Measurements from ENCODE around the gene CLDN10.

The CLDN10 gene

DNA sequence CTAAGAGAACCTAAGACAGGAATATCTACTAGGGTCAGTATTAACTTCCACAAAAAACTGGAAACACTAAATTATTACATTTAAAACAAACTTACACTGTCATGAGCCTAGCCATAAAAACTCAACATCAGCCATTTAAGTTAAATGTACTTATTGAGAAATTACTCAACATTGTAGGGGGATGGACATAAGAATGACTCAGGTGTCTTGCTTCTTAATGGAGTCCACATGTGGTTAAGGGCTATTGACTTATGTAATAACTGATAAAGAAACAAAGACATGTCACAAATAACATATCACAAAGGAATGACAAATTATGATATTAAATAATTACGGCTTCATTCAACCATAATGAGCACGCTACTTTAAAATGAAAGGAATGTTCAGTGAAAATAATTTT lies 36.2 kb downstream of the CLDN10 start:
- TF ChIP-seq CTCF (IDR thresholded peaks at IDR 0.05; ENCODE audit: unreplicated experiment in 3 of 3) = no peak
- Mint-ChIP-seq H3K27ac (no peak overlapping the region), H3K4me3 (no peak overlapping the region), H3K27me3 (ENCODE audit: low read depth) (no peaks in the 10 kb centered on the region), H3K9me3 (no peaks in the 10 kb centered on the region), H3K36me3 (ENCODE audit: low read depth) (peaks cover 78% of the 10 kb centered on the region), H3K4me1 (no peaks in the 10 kb centered on the region)

DNA sequence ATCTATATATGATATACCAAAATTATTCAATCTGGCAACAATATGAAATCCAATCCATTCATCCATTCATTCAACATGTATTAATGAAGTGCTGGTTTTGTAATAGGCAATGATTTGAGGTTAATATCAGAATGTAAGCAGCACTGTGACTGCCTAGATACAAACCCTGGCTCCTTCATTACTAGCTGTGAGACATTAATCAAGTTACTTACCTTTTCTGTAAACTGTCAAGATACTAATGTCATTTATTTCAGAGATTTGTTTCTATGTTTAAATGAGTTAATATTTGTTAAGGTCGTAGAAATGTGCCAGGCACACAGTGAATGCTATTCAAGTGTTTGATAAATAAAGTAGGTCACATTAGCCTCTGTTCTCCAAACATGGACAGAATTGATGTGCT lies 40.9 kb downstream of the CLDN10 start:
- Mint-ChIP-seq H3K9me3 (no peaks in the 10 kb centered on the region), H3K4me1 (no peaks in the 10 kb centered on the region), H3K36me3 (ENCODE audit: low read depth) (peaks cover 57% of the 10 kb centered on the region), H3K4me3 (no peak overlapping the region), H3K27me3 (ENCODE audit: low read depth) (no peaks in the 10 kb centered on the region), H3K27ac (no peak overlapping the region)
- TF ChIP-seq CTCF (IDR thresholded peaks at IDR 0.05; ENCODE audit: unreplicated experiment in 3 of 3) = no peak

- Mint-ChIP-seq H3K27me3 (ENCODE audit: low read depth) (no peaks in the 10 kb centered on the region), H3K4me3 (no peak overlapping the region), H3K4me1 (peaks cover 2% of the 10 kb centered on the region), H3K9me3 (no peaks in the 10 kb centered on the region), H3K27ac (no peak overlapping the region), H3K36me3 (ENCODE audit: low read depth) (peaks cover 49% of the 10 kb centered on the region)
- TF ChIP-seq CTCF (IDR thresholded peaks at IDR 0.05; ENCODE audit: unreplicated experiment in 3 of 3) = no peak
Observed at GRCh38 chr13:95596701-95597100, 44.2 kb downstream of the CLDN10 start.

- Mint-ChIP-seq H3K36me3 (ENCODE audit: low read depth) (peaks cover 63% of the 10 kb centered on the region), H3K9me3 (no peaks in the 10 kb centered on the region), H3K27me3 (ENCODE audit: low read depth) (no peaks in the 10 kb centered on the region), H3K4me1 (peaks cover 10% of the 10 kb centered on the region), H3K4me3 (no peak overlapping the region), H3K27ac (no peak overlapping the region)
- TF ChIP-seq CTCF (IDR thresholded peaks at IDR 0.05; ENCODE audit: unreplicated experiment in 3 of 3) = no peak
Observed at GRCh38 chr13:95601216-95601615, 48.7 kb downstream of the CLDN10 start.

DNA sequence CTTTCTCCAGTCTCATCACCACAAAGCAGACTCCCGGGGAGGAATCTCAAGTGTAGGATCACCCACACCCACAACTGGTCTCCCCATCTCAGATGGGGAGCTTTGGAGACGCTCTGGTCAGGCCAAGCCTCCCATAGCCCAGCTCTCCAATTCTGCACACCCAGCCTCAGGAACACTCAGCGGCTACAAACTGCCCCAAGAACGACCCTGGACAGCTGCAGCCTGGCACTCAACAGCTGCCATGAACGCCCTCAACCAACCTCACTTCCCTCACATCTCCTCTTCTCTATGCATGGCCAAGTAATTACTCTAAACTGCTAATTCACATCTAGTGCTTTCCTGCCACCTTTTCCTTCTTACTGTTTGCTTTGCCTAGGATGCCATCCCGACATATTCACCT lies 49.4 kb downstream of the CLDN10 start:
- H3K36me3 Mint-ChIP-seq (ENCODE audit: low read depth) = peaks cover 67% of the 10 kb centered on the region
- H3K27me3 Mint-ChIP-seq (ENCODE audit: low read depth) = no peaks in the 10 kb centered on the region
- H3K27ac Mint-ChIP-seq = peak overlapping the region in 1 of 3 experiments; percentile 5
- no peaks in the 10 kb centered on the region for H3K9me3 Mint-ChIP-seq
- H3K4me3 Mint-ChIP-seq = no peak overlapping the region
- peaks cover 10% of the 10 kb centered on the region for H3K4me1 Mint-ChIP-seq
- TF ChIP-seq CTCF (IDR thresholded peaks at IDR 0.05; ENCODE audit: unreplicated experiment in 3 of 3) = no peak

DNA sequence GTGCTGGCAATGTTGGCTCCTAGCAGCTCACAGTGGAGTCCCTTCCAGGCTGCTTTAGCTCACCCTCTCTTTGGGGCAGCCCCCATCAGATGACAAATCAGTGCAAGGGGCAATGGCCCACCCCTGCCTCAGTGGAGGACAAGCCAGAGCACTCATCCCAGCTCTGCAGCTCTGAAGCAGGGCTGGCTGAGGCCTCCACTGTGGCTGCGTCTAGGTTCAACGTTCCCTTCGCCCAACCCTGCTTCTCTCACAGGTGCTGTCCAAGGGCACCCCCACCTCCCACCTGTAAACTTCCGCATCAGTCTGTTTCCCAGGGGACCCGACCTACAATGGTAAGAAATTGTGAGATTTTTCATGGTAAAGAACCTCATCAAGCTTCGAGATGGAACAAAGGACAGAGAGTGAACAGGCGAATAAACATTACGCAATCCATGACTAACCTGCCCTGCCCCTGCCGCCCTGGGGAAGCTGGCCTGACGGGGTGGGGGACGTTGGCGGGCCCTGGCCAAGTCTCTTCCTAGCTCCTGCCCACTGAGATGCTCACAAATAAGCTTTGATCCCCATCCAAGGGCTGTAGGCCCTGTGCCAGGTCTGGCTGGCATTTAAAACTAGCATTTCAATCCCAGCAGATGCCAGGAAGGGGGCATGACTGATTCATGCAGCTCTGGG lies 51.5 kb downstream of the CLDN10 start:
- peaks cover 17% of the 10 kb centered on the region for H3K4me1 Mint-ChIP-seq
- H3K9me3 Mint-ChIP-seq = no peaks in the 10 kb centered on the region
- H3K27me3 Mint-ChIP-seq (ENCODE audit: low read depth) = no peaks in the 10 kb centered on the region
- H3K27ac Mint-ChIP-seq = peak overlapping the region in 2 of 3 experiments; percentile 51 to 81
- TF ChIP-seq CTCF (IDR thresholded peaks at IDR 0.05; ENCODE audit: unreplicated experiment in 3 of 3) = no peak
- peaks cover 58% of the 10 kb centered on the region for H3K36me3 Mint-ChIP-seq (ENCODE audit: low read depth)
- no peak overlapping the region for H3K4me3 Mint-ChIP-seq
